Astrocyte of the spinal cord (primary cell): Measurements from ENCODE around the gene WFIKKN2.

Source experiments
- DNase-seq: peaks from one replicate; pipeline ENCODE4 v3.0.0; 2011; ENCODE audit warnings: low read depth, low spot score
- H3K4me3 ChIP-seq: 2 replicates; pipeline ENCODE4 v1.5.1; 2011; ENCODE audit warnings: low read depth, mild to moderate bottlenecking, low read length, moderate library complexity
- CTCF ChIP-seq: IDR thresholded peaks from 2 replicates; pipeline ENCODE4 v1.5.1; 2012; ENCODE audit warnings: low read depth, mild to moderate bottlenecking, low read length, inconsistent platforms
- in situ Hi-C: cut with HindIII; loops from 2 replicates; pipeline ENCODE4 v1.10.0; 2017; ENCODE audit warnings: low sequenced_read_pairs

The WFIKKN2 gene

DNA sequence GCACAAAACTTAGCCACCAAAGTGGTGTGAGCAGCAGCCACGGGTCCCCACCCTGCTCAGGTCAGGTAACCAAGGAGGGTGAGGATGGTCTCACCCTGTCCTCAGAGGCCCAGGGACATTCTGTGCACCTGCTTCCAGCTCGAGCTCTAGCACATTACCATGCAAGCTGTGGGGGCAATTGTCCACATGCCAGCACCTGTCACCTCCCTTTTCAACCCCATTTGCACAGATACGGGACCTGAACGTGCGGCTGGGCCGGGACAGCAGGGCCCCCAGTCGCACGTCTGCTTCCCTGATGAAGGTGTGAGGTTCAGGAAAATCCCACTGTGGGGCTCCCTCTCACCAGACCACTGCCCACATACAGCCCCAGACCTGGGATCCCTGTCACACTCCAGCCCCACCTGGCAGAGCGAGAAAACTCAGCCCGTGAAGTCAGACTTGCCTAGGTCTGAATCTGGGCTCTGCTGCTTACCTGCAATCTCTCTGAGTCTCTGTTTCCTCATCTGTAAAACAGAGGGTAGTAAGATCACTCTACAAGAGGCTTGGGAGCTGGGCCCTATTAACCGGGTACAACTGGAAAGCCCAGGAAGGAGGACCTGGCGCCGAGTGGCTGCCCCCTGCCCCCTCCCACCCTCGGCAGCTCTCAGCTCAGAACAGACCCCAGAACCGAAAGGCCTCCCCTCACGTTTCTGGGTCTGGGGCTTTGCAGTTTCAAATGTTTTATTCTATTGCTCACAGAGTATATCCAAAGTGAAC lies 7.9 kb downstream of the WFIKKN2 start:
- TF ChIP-seq CTCF: no peak
- no peak for DNase-seq
- in situ Hi-C loops: no loop called here
- no peak overlapping the region for H3K4me3 ChIP-seq

DNA sequence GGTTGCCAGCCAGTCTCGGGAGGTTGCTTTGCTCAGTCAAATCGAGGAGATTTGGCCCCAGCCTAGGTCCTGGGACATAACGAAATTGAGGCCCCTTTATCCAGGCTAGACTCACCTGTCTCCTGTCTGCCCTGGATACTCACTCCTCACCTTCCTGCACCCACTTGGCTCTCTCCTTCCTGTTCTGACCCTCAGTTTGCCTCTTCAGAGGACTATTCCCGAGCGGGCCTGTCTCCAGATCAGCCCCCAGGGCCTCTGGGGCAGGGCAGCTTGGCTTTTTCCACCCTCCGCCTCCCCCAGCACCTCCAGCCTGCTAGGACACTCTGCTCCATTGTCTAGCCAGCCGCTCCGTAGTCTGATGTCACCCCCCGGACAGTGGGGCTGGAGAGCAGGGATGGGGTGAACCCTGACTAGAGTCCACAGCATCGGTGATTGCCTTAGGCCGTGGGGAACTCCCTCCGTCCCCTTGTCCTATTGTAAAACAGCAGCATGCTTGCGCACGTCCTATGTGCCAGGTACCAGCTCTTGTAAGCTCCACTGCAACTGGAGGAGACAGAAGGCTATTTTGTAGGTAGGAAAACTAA lies 8.8 kb downstream of the WFIKKN2 start:
- in situ Hi-C loops: no loop called here
- TF ChIP-seq CTCF: no peak

DNA sequence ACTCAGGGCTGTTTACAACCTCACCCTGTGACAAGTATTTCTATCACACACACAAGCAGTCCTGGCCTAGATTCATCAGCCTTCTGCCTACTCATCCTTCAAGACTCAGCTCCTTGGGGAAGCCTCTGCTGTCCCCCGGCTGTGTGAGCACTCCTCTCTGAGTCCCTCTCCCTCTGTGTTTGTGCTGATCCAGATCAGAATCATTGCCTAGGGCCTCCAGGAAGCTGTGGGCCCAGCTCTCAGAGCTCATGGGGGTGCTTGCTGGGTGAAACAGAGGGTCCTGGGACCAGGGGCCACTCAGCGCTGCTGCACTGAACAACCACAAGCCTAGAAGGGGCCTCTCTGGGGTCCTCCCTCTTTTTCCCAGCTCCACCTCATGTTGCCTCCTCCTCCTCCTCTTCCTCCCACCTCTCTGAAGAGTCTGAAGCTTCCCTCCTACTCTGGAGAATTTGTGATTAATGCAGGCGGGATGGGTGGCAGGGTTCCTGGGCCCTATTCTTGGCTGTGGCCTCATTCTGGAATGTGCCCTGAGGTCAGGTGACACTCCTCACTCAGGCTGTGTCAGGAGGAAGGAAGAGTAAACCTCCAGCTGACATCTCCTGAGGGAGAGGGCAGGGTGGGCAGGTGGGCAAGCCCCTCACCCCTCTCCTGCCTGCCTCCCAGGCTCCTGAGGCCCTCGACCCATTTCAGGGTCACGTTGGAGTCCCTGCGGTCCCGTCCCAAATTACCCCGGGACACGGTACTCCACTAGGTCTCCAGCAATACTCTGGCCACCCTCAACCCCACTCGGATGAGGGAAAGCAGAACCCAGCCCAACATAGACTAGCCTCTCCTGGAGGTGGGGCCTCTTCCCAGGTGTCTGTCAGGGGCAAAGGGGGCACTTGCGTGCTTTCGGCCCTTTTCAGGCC lies 10.1 kb downstream of the WFIKKN2 start:
- in situ Hi-C loops: no loop called here
- TF ChIP-seq CTCF: no peak
- no peak overlapping the region for H3K4me3 ChIP-seq
- no peak for DNase-seq

More for the DNA sequence above, 8.8 kb downstream of the WFIKKN2 start:
- no peak for DNase-seq
- H3K4me3 ChIP-seq: no peak overlapping the region

- no peak for TF ChIP-seq CTCF
- no peak for DNase-seq
- H3K4me3 ChIP-seq: no peak overlapping the region
- in situ Hi-C loops: no loop called here
These were observed 12.2 kb downstream of the WFIKKN2 start for GRCh38 chr17:50847566-50847965.

DNA sequence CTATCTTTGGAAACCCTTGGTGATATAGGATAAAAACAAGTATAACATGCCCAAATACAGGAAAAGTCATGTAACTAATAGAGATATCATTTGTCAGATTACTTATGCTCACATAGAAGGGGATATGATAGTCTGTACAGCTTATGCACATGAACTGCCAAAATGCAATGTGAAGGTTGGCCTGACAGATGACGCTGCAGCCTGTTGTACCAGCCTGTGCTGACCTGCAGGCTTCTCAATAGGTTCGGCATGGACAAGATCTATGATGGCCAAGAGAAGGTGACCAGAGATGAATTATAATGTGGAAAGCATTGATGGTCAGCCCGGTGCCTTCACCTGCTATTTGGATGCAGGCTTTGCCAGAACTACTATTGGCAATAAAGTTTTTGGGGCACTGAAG lies 12.7 kb downstream of the WFIKKN2 start:
- no peak for DNase-seq
- no peak for TF ChIP-seq CTCF
- H3K4me3 ChIP-seq: no peak overlapping the region
- in situ Hi-C loops: no loop called here

- in situ Hi-C loops: no loop called here
- no peak overlapping the region for H3K4me3 ChIP-seq
- DNase-seq: no peak
These were observed 13.3 kb downstream of the WFIKKN2 start for GRCh38 chr17:50848711-50849110.

More at GRCh38 chr17:50848711-50849110, 13.3 kb downstream of the WFIKKN2 start:
- TF ChIP-seq CTCF: no peak
